Measurements from ENCODE around the gene OXSM.
A peak's percentile ranks its signal among the peaks of the same experiment; 100 is the strongest.

Gene OXSM

DNA sequence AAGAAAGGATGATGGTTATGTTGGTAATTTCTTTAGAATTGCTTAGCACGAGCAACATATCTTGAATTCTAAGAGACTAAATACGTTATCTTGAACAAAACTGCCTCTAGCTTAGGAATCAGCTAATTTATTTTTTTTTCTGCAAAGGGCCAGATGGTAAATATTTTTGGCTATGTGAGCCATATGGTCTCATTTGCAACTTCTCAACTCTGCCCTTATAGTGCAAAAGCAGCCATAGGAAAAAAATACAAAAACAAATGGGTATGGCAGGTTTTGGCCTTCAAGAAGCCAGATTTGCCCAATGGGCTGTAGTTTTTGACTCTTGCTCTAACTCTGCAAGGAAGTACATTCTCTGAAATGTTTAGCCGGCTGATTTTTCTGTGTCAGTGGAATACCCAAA, 11.9 kb downstream of the OXSM start:
- FAIRE-seq (no peak), DNase-seq (ENCODE audit: insufficient read length, low spot score) (no peak)

DNA sequence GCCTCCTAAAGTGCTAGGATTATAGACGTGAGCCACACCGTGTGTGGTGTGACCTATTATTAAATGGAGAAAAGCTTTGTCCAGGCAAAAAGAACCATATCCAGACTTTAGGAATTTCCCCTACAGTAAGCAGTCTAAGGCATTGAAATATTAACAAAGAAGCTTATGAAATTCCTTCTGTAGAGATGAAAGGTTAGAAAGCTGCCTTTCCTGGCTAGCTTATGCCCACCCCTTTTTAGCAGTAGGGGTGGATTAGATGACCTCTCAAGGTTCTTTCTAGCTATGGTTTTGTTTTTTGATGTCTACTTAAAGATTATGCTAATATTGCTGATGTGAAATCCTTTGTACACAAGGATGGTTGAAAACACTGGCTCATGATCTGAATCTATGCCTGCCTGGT, 13.9 kb downstream of the OXSM start:
- FAIRE-seq (no peak), DNase-seq (ENCODE audit: insufficient read length, low spot score) (no peak)

DNA sequence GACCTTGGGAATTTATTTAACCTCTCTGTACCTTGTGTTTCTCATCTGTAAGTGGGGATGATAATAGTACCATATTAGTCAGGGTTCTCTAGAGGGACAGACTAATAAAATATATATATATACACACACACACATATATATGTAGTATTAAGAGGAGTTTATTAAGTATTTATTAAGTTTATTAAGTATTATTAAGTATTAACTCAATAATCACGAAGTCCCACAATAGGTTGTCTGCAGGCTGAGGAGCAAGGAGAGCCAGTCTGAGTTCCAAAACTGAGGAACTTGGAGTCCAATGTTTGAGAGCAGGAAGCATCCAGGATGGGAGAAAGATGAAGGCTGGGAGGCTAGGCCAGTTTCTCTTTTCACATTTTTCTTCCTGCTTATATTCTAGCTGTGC, 14.8 kb downstream of the OXSM start:
- FAIRE-seq = no peak
- DNase-seq (ENCODE audit: insufficient read length, low spot score) = no peak

DNA sequence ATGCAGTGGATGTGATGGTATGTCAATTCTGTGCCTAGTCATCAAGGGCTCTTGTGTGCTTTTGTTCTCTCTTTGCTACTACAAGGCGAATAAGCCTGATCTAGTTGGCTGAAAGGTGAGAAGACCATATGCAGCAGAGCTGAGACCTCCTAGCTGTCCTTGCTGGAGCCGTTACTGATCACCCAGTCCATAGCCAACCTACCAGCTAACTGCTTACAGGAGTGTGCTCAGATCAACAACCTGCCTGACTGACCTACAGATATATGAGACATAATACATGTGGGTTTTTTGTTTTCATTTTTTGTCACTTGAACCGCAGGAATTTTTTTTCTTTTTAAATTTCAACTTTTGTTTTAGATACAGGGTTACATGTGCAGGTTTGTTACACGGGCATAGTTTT, 22.8 kb downstream of the OXSM start:
- DNase-seq (ENCODE audit: insufficient read length, low spot score) (no peak), FAIRE-seq (no peak)

DNA sequence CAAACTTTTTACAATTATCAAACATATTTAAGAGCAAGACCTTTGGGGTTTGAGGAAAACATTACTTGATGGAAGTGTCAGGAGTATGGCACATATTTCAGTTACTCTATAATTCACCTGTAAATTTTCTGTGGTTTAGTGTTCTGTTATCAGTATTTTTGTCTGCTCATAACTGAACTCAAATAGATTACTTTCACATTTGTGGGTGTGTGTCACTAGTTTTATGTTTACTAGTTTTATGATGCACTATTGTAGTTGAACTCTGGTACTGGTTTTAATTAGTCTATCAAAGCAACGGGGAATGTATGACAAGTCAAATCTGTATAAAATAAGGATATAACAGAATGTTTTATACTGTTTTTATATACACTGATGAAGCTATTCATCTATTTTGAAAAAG, 27.2 kb downstream of the OXSM start:
- no peak for FAIRE-seq
- DNase-seq (ENCODE audit: insufficient read length, low spot score) = no peak

DNA sequence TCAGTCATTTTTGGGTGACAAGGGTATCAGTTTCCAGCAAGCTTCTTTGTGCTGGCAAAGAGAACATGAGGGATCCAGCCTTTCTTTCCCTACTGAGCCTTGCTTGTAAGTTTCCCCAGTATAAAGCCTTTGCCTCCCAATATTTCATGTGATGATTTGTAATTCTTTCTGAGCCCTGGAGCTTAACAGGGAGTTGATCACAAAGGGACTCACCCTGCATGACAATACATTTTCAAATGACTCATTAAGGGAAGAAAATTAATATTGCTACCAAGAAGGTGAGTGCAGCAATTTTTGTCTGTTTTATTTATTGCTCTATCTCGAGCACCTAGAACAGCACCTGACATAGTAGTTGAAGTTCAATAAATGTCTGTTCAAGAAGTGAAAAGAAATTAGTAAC, 27.7 kb downstream of the OXSM start:
- DNase-seq (ENCODE audit: insufficient read length, low spot score) (no peak), FAIRE-seq (no peak)

DNA sequence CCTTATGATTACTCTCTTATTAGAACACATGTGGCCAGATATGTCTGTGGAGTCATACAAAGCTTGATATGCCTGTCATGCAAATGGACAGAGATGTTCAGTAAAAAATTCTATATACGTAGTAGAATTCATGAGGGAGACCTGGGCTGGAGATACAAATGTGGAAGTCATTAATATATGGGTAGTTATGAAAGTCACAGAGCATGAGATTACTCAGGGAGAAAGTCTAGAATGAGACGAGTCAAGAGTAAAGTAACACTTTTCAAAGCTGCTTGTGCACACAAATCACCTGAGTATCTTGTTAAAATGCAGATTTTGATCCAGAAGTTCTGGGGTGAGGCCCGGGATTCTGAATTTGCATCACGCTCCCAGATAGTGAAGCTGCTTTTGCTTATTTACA, 28.4 kb downstream of the OXSM start:
- no peak for DNase-seq (ENCODE audit: insufficient read length, low spot score)
- no peak for FAIRE-seq

DNA sequence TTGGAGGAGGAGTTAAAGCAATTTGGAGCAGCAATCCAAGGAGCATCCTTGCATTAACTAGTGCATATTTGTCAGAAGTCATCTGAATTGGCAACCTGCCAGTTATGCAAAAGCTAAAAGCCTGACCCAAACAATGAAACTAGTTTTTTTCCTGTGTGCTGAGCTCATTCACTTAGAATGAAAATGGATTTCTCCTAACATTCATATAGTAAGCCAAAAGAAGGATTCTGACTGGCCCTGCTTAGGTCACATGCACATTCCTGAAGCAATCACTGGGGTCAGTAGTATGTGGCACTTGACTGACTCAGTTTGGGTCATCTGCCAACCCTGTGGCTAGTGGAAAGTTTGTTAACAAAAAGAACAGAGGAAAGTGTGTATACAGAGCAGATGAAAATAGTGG, 30.5 kb downstream of the OXSM start:
- peak; percentile 39 for DNase-seq (ENCODE audit: insufficient read length, low spot score)
- peak; percentile 28 for FAIRE-seq

DNA sequence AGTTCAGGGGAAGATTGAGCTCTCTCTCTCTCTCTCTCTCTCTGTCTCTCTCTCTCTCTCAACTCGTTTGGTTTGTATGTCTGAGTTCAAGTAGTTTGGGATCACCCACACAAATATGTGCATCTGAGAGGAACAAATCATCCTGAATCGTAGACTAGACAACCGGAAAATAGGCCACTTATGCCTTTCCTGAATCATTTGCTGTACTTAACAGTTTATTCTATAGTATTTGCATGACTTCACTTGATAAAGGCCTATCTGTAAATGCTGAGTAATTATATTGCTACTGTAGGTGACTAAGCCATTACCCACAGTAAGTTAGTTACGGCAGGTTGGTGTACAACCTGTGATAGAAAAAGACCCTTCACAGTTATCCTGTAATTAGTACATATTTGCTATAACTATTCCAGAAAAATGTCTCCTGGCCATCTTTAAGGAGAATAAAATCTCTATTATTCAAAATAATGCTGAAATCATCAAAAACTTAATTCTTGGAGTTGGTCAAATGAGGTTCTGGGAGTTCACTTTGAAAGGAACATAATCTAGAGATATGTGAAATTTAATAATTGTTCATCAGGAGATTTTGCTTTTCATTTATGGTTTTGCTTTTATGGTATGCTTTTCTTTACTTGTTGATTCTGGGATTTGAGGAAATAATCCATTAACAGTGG, 31.1 kb downstream of the OXSM start:
- FAIRE-seq = no peak
- no peak for DNase-seq (ENCODE audit: insufficient read length, low spot score)

DNA sequence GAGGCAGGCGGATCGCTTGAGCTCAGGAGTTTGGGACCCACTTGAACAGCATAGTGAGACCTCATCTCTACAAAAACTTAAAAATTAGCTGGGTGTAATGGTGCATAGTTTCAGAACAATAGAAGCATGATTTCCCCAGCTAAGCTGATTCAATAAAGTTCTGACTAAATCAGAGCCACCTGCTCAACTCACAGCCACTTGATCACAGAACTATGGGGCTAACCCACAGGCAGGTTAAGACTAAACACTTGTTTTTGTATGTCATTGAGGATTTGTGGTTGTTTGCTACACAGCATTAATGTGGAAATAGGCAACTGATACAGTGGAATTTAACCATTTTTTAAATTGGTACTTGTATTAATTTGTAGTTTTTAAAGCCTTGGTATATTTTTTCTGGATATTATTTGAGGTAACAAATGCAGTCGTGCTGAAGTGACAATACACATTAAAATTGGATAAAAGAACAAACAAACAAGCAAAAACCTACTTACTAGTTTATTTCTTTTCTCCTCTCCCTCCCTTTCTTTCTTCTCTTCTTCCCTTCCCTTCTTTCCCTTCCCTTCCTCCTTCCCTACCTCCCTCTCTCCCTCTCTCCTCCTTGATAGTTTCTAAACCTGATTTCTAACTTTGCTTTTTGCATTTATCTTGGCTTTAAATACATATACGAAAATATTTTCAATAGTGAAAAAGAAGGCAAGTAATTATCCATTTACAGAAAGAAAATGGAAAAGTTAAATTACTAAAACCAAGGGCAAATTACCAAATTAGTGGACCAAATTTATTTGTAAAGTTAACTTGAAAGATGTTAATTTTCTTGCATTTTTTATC, 32.1 kb downstream of the OXSM start:
- DNase-seq (ENCODE audit: insufficient read length, low spot score) = no peak
- FAIRE-seq = no peak

DNA sequence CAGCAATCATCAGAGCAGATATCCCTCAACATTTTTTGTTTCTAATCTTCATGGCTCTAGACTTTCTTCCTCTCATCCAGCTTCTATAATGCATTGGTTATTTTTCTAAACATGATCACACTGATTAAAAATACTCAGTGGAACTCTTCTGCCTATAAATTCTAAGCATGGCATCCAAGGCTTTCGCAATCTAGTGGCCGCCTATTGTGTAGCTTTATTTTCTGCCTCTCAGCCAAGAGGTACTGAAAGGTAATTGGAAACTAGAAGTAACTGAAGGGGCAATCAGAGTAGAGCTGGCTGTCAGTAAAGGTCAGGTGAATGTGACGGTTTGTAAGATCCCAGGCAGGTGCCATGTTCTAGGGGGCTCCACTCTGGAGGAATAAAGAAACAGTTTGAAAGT, 33.4 kb downstream of the OXSM start:
- FAIRE-seq = no peak
- DNase-seq (ENCODE audit: insufficient read length, low spot score) = no peak

DNA sequence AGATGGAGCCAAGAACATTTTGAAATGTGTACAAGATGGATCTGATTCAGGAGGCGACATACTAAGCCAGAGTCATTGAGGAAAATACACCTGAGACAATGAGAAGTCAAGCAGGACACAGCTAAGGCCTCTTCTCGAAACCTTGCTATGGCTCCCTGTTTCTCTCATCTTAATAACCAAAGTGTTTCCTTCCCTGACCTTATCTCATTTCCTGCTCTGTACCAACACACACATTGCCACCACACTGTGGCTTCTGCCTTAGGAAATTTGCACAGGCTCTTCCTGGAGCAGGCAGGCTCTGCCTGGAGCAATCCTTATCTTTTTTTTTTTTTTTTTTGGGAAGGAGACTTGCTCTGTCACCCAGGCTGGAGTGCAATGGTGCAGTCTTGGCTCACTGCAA, 36.6 kb downstream of the OXSM start:
- FAIRE-seq (no peak), DNase-seq (ENCODE audit: insufficient read length, low spot score) (no peak)

DNA sequence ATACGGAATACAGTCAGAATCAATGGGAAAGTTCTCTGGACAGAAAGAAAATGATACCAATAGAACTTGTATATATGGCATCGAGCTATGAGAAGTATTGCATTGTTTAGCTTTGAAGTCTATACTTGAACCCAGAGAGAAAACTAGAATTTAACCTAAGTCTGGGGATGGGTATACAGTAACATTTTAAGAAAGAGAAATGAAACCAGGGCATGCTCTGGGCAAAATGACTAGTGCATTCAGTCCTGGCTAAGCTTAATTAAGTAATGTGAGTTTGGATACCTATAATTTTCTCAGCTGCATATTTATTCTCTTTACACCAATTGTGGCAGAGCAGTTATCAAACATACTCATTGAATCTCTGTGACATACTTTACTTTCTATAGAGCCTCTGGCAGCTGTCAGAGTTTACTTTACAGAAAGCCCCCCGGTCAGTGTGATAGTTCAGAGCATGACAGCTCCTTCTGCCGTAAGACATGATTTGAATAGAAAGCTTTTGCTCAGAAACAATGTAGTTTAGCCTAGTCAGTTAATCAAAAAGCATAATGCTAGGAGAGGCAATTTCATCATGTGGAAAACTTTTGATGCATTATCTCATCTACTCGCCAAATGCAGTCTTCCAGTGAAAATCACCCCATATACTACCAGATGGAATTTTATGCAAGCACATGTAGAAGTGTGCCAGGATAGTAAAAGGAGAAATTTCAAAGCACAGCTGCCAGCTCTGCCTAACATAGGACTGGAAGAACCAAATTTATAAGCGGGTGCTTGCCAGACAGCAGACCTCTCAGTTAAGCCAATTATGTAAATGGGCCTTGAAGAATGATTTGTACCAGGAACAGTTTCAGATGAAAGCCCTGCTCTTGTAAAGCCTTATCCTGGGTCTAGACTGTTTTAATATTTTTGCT, 40.7 kb downstream of the OXSM start:
- FAIRE-seq (no peak), DNase-seq (ENCODE audit: insufficient read length, low spot score) (no peak)

DNA sequence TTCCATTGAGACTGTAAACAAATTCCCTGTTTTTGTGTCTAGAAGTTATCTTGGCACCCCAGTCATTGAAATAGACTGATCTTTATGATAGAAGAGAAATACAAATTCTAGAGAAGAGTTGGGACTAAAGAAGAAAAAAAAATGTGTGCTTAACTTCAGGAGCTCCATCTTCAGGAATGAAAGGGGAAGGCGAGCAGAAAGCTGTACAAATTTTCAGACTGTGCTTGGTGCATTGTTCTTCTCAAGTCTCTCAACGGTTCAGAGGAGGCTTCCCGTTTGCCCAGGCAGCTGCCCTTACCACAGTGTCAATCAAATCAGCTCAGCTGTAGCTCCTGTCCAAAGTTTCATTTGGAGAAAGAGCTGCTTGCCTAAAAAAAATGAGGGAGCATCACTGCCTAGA, 41.7 kb downstream of the OXSM start:
- DNase-seq (ENCODE audit: insufficient read length, low spot score) (no peak), FAIRE-seq (no peak)

DNA sequence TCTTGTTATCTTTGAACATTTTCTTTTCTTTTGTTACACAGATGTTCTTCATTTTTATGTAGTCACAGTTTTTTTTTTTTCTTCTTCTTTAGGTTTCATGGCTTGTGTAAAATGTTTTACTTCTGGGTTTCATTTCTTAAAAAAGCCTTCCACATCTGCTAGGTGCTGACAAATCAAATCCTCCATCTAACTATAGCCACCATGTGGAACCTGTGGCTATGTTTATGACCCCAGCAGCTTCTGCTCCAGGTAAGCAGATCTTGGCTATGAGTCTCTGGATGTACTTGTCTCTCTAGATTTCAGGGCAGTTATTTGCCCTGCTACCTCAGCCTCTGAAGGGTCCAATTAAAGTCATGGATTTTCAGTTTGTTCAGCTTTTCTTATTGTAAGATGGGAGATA, 44.5 kb downstream of the OXSM start:
- no peak for DNase-seq (ENCODE audit: insufficient read length, low spot score)
- no peak for FAIRE-seq

DNA sequence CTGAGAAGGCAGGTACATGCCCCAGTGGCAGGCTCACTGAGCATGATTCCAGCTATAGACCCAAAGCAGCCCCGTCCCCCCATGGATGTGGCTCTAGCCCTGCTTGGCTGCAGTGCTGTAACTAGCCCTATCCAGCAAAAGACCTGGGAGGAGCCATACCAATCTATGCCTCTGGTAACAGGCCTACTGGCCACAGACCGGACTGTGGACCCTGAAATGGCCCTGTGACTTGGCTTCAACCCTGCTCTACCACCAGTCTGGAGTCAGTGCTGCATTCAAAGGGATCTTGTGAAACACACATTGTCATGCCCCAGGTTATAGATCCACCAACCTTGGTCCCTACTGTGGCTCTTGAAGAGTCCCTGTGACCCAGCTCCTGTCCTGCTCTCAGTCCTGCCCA, 46.7 kb downstream of the OXSM start:
- no peak for FAIRE-seq

DNA sequence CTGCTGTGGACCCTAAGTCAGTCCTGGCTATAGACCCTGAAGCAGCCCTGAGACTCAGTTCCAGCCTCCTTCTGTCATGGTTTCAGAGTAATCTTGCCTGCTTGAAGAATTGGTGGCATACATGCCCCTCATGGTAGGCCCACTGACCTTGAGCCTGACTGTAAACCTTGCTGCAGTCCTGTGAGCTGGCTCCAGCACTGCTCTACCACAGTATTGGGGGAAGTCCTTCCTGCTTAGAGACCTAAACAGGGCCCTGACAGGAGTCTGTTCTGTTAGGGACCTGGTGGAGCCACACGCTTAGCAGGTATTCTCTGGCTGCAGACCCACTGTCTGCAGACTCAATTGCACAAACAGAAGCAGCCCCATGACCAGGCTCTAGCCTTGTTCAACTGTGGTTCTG, 47.1 kb downstream of the OXSM start:
- FAIRE-seq (no peak), DNase-seq (ENCODE audit: insufficient read length, low spot score) (no peak)

More for the DNA sequence above, 46.7 kb downstream of the OXSM start:
- no peak for DNase-seq (ENCODE audit: insufficient read length, low spot score)

DNA sequence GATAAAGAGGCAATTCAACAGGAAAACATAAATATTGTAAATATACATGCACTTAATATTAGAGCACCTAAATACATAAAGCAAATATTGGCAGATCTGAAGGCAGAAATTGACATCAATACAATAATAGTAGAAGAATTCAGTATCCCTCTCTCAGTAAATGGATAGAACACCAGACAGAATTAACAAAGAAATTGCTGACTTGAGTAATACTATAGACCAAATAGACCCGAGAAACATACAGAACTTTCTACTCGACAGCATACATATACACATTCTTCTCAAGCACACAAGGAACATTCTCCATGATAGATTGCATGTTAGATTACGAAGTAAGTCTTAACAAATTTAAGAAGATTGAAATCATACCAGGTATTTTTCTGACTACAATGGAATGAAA, 50.2 kb downstream of the OXSM start:
- FAIRE-seq (no peak), DNase-seq (ENCODE audit: insufficient read length, low spot score) (no peak)

DNA sequence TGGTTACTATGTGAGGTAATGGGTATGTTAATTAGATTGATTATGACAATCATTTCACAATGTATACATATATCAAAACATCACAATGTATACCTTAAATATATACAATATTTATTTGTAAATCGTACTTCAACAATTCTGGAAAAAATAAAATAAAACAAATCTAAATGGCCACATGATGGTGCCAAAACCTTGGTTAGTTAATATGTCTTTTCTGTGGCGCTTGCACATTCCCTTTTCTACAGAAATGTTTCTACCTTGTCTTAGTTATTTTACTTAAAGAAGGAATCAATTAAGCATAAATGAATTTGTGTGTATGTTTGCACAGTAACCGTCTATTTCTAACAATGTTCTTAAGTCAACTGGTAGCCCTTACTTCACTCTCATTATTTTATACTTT, 53.4 kb downstream of the OXSM start:
- DNase-seq (ENCODE audit: insufficient read length, low spot score) = no peak
- no peak for FAIRE-seq
